OCI-M1 (cell line): ENCODE data around the gene RTN1.

Experiments
- DNase-seq: peaks from one replicate; lab custom pipeline; 2025; lab: John Stamatoyannopoulos, UW

RTN1 gene

GRCh38 chr14:59788176-59788575 lies 82.4 kb downstream of the RTN1 start:
- no peak for DNase-seq

GRCh38 chr14:59787045-59787674 lies 83.4 kb downstream of the RTN1 start:
- no peak for DNase-seq

GRCh38 chr14:59785629-59786028 lies 84.9 kb downstream of the RTN1 start:
- peak; percentile 2 for DNase-seq

- no peak for DNase-seq
Observed at GRCh38 chr14:59782760-59783159, 87.8 kb downstream of the RTN1 start.

- no peak for DNase-seq
Observed at GRCh38 chr14:59777006-59777579, 93.5 kb downstream of the RTN1 start.

DNA sequence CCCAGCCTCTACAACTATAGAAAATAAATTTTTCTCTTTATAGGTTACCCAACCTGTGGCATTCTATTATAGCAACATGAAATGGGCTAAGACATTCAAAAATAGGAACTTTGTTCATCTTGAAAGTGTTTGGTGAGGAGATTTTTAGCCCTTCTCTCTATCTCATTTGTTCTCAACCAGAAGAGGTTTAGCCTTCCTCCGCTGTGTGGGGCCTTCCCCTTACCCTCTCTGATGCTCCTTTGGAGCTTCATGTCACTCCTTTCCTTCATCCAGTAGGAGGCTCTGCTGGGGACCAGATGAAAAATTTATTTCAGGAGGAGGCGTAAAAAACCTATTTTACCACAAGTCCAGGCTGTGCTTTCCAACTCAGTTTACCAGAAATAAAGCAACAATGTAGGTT lies 94.1 kb downstream of the RTN1 start:
- no peak for DNase-seq

- no peak for DNase-seq
Observed at GRCh38 chr14:59772233-59772632, 98.3 kb downstream of the RTN1 start.

- DNase-seq: peak; percentile 24
Observed at GRCh38 chr14:59771577-59771976, 99.0 kb downstream of the RTN1 start.

DNA sequence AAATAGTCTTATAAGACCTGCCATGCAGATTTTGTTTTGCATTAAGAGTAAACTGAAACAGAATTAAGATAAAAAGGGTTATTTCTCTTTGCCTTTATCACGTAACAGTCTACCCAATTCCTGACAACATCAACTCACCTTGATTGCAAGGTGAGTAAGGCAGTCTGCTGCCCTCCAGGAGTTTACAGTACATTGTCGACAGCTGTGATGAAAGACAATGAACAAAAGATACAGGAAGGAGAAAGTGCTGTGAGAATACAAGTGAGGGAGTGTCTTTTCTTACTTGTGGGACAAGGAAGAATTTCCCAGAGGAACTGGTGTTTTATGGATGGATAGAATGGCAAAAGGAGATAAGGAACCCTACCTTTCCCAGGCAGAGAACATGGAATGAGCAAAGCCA lies 101.0 kb downstream of the RTN1 start:
- no peak for DNase-seq

DNA sequence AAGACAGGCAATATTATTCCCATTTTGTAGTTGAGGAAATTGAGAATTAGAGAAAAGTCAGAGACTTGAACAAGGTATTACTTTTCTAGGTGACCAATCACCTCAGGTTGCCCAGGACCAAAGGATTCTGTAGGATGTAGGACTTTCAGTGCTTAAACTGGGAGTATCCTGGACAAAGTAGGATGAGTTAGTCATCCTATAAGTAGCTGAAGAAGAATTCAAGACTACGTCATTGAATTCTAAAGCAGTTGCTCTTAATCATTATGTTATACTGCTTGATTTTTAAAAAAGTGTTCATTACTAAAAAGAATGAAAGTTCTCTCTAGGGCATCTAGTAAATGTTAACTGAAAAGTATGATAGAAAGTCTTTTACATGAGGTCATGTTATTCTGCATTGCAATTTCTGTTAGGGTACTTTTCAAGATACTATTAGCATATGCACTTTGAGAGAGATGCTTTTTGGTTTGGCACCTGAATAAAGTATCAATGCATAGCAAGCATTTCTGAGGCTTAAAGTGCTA lies 101.7 kb downstream of the RTN1 start:
- no peak for DNase-seq

GRCh38 chr14:59761851-59762250 lies 108.7 kb downstream of the RTN1 start:
- DNase-seq: no peak

DNA sequence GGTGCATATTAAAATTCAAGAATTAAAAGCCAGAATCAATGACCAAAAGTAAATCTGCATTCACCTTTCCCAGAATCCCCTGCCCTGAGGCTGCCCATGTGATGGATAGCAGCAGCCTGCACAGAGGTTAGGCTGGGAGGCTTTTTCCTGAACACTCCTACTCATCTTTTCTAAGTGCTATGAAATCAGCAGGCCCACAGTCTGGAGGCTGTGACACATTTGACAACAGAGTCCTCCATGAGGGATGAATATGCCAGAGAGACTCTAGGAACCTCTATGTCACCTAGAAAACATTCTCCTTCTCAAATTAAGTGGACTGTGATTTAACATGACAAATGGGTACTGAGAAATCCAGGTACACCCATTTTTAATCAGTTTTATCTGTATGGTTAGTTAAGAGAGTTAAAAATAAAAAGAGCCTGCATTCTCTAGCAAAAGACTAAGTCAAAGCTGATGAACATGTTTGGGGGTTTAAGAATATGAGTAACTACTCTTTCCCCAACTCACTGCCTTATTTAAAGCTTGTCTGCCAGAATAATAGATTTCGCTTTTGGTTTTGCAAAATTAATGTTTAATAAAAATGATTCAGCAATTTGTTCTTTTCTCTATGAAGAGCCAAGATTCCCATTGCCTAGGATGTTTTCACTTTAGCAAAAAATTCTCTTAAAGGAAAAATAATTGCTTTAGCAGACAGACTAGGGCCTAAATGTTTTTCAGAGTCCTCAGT lies 115.0 kb downstream of the RTN1 start:
- DNase-seq: peak; percentile 2

DNA sequence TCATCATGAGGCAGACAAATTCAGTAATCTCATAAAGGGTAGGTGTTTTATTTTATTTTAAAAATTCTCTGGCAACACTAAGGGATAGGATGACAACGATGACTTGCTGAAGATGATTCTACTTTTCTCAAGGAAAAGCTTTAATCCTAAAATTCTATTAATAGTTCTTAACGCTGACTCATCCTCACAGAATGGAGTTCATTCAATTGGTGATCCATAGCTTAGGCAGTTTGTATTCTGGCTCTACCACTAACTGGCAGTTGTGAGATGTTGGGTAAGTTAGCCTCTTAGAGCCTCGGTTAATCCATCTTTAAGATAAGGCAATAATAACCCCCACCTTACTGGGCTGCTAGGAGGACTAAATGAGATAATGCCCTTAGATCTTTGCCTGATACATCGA lies 116.3 kb downstream of the RTN1 start:
- no peak for DNase-seq

GRCh38 chr14:59753512-59753911 lies 117.1 kb downstream of the RTN1 start:
- DNase-seq: peak; percentile 6

GRCh38 chr14:59751578-59751977 lies 119.0 kb downstream of the RTN1 start:
- no peak for DNase-seq

GRCh38 chr14:59739794-59740193 lies 130.8 kb downstream of the RTN1 start:
- no peak for DNase-seq

DNA sequence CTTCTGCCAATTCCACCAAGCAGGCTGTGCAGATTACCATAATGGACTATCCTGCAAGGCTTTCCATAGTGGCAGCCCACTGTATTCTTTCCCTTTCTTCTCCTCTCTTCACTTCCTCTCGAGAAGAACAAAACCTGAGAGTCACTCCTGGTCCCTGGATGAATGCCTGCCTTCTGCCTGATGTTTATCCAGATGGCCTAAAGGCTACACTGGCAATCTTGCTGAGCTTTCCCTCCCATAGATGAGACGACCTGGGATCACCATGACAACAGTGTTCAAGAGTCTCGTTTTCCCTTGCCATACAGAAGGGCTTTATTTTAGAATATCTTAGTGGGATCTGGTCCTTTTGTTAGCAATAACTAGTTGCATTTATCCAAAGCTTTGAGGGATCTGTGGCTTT lies 142.3 kb downstream of the RTN1 start:
- no peak for DNase-seq

DNA sequence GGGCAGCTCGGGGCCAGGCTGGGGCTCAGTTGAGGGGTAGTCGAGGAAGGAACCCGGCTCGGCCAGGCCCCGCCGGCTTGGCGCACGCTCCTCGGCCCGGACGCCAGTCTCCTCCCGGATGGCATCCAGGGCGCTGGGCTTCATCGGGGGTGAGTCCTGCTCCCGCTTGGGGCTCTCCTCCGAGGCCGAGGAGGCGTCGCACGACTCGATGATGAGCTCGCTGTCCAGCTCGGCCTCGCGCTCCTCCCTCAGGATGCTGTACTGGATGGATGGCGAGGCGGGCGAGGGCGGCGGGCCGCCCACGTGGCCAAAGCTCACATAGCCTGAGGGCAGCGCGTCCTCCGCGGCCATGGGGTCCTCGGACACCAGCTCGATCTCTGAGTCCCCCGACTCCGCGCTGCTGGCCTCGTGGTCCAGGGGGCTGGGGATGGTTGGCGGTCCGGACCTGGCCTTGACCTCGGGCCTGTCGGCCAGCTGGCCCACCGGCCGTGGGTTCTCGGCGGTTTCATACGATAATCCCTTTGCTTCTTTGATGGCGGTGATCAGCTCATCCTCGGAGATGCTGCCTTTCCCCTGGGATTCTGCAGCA lies 143.4 kb downstream of the RTN1 start:
- DNase-seq: no peak

- DNase-seq: no peak
Observed at GRCh38 chr14:59711080-59711479, 159.5 kb downstream of the RTN1 start.

DNA sequence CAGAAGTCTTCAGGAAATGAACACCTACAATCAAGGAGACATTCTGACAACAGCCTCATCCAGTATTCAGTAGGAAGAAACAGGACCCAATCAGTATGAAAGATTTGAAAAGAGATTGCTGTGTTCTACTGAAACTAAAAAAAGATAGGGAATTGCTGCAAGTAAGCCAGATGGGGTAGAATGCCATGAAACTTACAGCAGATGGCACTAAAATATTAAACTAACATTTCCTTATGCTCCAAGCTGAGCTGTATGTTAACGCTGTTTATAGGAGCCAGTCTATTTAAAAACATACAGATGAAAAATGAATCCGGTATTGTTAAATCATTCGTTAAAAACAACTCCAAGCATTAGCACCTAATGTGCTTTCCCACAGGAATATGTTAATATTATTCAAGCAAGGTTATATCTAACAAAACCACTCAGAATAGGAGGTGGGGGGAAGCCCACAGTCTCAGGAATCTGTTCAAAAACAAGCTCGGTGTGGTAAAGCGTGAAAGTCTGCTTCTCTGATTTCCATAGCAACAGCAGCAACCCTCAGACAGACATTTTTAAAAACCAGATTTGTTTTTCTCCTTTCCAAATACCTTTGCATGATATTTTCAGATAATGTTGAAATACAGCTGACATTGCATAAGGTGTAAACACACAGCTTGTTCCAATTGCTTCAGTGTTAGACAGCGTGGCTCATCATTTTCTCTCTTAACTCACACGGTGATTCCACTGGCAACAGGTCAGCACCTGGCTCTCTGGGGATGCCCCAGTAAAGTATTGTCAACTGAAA lies 162.6 kb downstream of the RTN1 start:
- peak; percentile 18 for DNase-seq

- no peak for DNase-seq
Observed at GRCh38 chr14:59705866-59706265, 164.7 kb downstream of the RTN1 start.

- no peak for DNase-seq
Observed at GRCh38 chr14:59705245-59705644, 165.3 kb downstream of the RTN1 start.
